Activated CD4-positive, alpha-beta memory T cell treated with anti-CD3 and anti-CD28 coated beads for 36 hours (primary cell): Measurements from ENCODE around the gene SKA1. TPM values are rescaled to one million over a fixed set of nuclear protein-coding genes. Genes with fewer than 3 reads are reported as not detected.

Experiments
- CTCF ChIA-PET: fragments of 350-600 bp; sonication (Branson Sonifier 250); formaldehyde crosslinking; loops from one replicate; lab custom pipeline; 2021; ENCODE audit warnings: antibody characterized with exemption, inconsistent platforms; lab: Charles Lee
- POLR2A ChIA-PET: fragments of 350-600 bp; sonication (Branson Sonifier 250); formaldehyde crosslinking; loops from one replicate; lab custom pipeline; 2021; ENCODE audit warnings: antibody characterized with exemption; lab: Charles Lee
- DNase-seq: peaks from one replicate; pipeline ENCODE4 v3.0.0-alpha.2; 2020
- H3K27ac Mint-ChIP-seq: one replicate; pipeline ENCODE4 v1.8.0; 2021; ENCODE audit warnings: mixed read lengths
- H3K27me3 Mint-ChIP-seq: one replicate; pipeline ENCODE4 v1.8.0; 2021; ENCODE audit warnings: mixed read lengths
- H3K36me3 Mint-ChIP-seq: one replicate; pipeline ENCODE4 v1.8.0; 2021; ENCODE audit warnings: mixed read lengths
- H3K4me1 Mint-ChIP-seq: one replicate; pipeline ENCODE4 v1.8.0; 2021; ENCODE audit warnings: low read depth, mixed read lengths
- H3K4me3 Mint-ChIP-seq: one replicate; pipeline ENCODE4 v1.8.0; 2021; ENCODE audit warnings: mild to moderate bottlenecking, mixed read lengths
- H3K9me3 Mint-ChIP-seq: one replicate; pipeline ENCODE4 v1.8.0; 2021; ENCODE audit warnings: mixed read lengths
- intact Hi-C: fragments of 100-400 bp; cut with micrococcal nuclease; formaldehyde crosslinking; loops from one replicate; pipeline ENCODE4 v1.15.1; 2023
- total RNA-seq, 2 experiments: library from RNA; stranded (reverse); gene quantifications; one replicate each; pipeline ENCODE4 v1.2.3, GENCODE V29; 2021

The SKA1 gene
- 10 to 100 TPM; 44.2 to 46.0 TPM for total RNA-seq

GRCh38 chr18:50374753-50375391 is at the start of gene SKA1:
Gene SKA1 (plus strand): TSS chr18:50375046. CDS start chr18:50375831, 785 bp downstream.
- peak; percentile 95 for DNase-seq
- Mint-ChIP-seq H3K9me3 (peaks cover 7% of the 10 kb centered on the region), H3K4me1 (no peaks in the 10 kb centered on the region), H3K27me3 (peaks cover 5% of the 10 kb centered on the region), H3K36me3 (peaks cover 14% of the 10 kb centered on the region), H3K27ac (peak within 1 kb of the TSS; percentile 77), H3K4me3 (peak within 1 kb of the TSS; percentile 87)
- CTCF ChIA-PET, result interaction anchor here (2.3 kb wide), 1 partner anchor 18 kb away, joined by 12 read pairs; no protein-coding TSS in a partner anchor
- intact Hi-C loops, result loop anchor here (1.0 to 10.0 kb wide), 7 partner anchors 18 to 560 kb away; partner anchors contain the start of genes ACAA2, CFAP53, CXXC1 and MBD1
- POLR2A ChIA-PET, result no interaction called here

- Mint-ChIP-seq H3K4me3 (no peak overlapping the region), H3K27ac (no peak overlapping the region), H3K4me1 (no peaks in the 10 kb centered on the region), H3K36me3 (no peaks in the 10 kb centered on the region), H3K27me3 (peaks cover 15% of the 10 kb centered on the region), H3K9me3 (peaks cover 2% of the 10 kb centered on the region)
- no peak for DNase-seq
- ChIA-PET CTCF (no interaction called here), POLR2A (no interaction called here)
- intact Hi-C loops, result no loop called here
These were observed 46.9 kb upstream of the SKA1 start for GRCh38 chr18:50327983-50328382.

- no peak overlapping the region for H3K4me3 Mint-ChIP-seq
- CTCF ChIA-PET, result no interaction called here
- peaks cover 2% of the 10 kb centered on the region for H3K9me3 Mint-ChIP-seq
- no peaks in the 10 kb centered on the region for H3K36me3 Mint-ChIP-seq
- no peaks in the 10 kb centered on the region for H3K4me1 Mint-ChIP-seq
- H3K27me3 Mint-ChIP-seq, result peaks cover 15% of the 10 kb centered on the region
- H3K27ac Mint-ChIP-seq, result no peak overlapping the region
- DNase-seq, result no peak
- POLR2A ChIA-PET, result no interaction called here
- intact Hi-C loops, result no loop called here
These were observed 44.7 kb upstream of the SKA1 start for GRCh38 chr18:50330176-50330575.

GRCh38 chr18:50331691-50332090 is 43.2 kb upstream of the SKA1 start:
- peaks cover 2% of the 10 kb centered on the region for H3K9me3 Mint-ChIP-seq
- intact Hi-C loops, result no loop called here
- POLR2A ChIA-PET, result no interaction called here
- no peak overlapping the region for H3K4me3 Mint-ChIP-seq
- H3K4me1 Mint-ChIP-seq, result no peaks in the 10 kb centered on the region
- peaks cover 13% of the 10 kb centered on the region for H3K27me3 Mint-ChIP-seq
- no peaks in the 10 kb centered on the region for H3K36me3 Mint-ChIP-seq
- no peak overlapping the region for H3K27ac Mint-ChIP-seq
- CTCF ChIA-PET, result interaction anchor here (0.9 to 3.5 kb wide), 3 partner anchors 11 to 25 kb away, joined by 3 to 14 read pairs (median 3); no protein-coding TSS in a partner anchor
- DNase-seq, result no peak

- ChIA-PET CTCF (no interaction called here), POLR2A (no interaction called here)
- Mint-ChIP-seq H3K4me3 (no peak overlapping the region), H3K27ac (no peak overlapping the region), H3K9me3 (peaks cover 2% of the 10 kb centered on the region), H3K4me1 (no peaks in the 10 kb centered on the region), H3K27me3 (peaks cover 10% of the 10 kb centered on the region), H3K36me3 (no peaks in the 10 kb centered on the region)
- intact Hi-C loops, result no loop called here
- DNase-seq, result no peak
These were observed 40.2 kb upstream of the SKA1 start for GRCh38 chr18:50334546-50335152.

GRCh38 chr18:50338122-50338521 is 36.7 kb upstream of the SKA1 start:
- CTCF ChIA-PET, result no interaction called here
- intact Hi-C loops, result no loop called here
- DNase-seq, result no peak
- Mint-ChIP-seq H3K36me3 (no peaks in the 10 kb centered on the region), H3K27me3 (no peaks in the 10 kb centered on the region), H3K4me3 (no peak overlapping the region), H3K27ac (no peak overlapping the region), H3K4me1 (no peaks in the 10 kb centered on the region), H3K9me3 (no peaks in the 10 kb centered on the region)
- POLR2A ChIA-PET, result no interaction called here

GRCh38 chr18:50338715-50339114 is 36.1 kb upstream of the SKA1 start:
- intact Hi-C loops, result no loop called here

GRCh38 chr18:50340078-50340477 is 34.8 kb upstream of the SKA1 start:
- H3K27ac Mint-ChIP-seq, result no peak overlapping the region
- H3K36me3 Mint-ChIP-seq, result no peaks in the 10 kb centered on the region
- intact Hi-C loops, result no loop called here
- H3K27me3 Mint-ChIP-seq, result no peaks in the 10 kb centered on the region
- DNase-seq, result peak; percentile 15
- ChIA-PET POLR2A (no interaction called here), CTCF (no interaction called here)
- H3K4me1 Mint-ChIP-seq, result no peaks in the 10 kb centered on the region
- no peaks in the 10 kb centered on the region for H3K9me3 Mint-ChIP-seq
- no peak overlapping the region for H3K4me3 Mint-ChIP-seq

More at GRCh38 chr18:50338715-50339114, 36.1 kb upstream of the SKA1 start:
- H3K9me3 Mint-ChIP-seq, result no peaks in the 10 kb centered on the region
- H3K4me3 Mint-ChIP-seq, result no peak overlapping the region
- ChIA-PET POLR2A (no interaction called here), CTCF (no interaction called here)
- H3K4me1 Mint-ChIP-seq, result no peaks in the 10 kb centered on the region
- H3K36me3 Mint-ChIP-seq, result no peaks in the 10 kb centered on the region
- no peak for DNase-seq
- no peak overlapping the region for H3K27ac Mint-ChIP-seq
- no peaks in the 10 kb centered on the region for H3K27me3 Mint-ChIP-seq

- ChIA-PET POLR2A (no interaction called here), CTCF (interaction anchor here (2.3 kb wide), 1 partner anchor 15 kb away, joined by 5 read pairs; no protein-coding TSS in a partner anchor)
- Mint-ChIP-seq H3K27ac (no peak overlapping the region), H3K36me3 (no peaks in the 10 kb centered on the region), H3K9me3 (no peaks in the 10 kb centered on the region), H3K27me3 (no peaks in the 10 kb centered on the region), H3K4me3 (no peak overlapping the region), H3K4me1 (no peaks in the 10 kb centered on the region)
- intact Hi-C loops, result no loop called here
- no peak for DNase-seq
These were observed 33.4 kb upstream of the SKA1 start for GRCh38 chr18:50341443-50341842.

- no peaks in the 10 kb centered on the region for H3K9me3 Mint-ChIP-seq
- no peaks in the 10 kb centered on the region for H3K36me3 Mint-ChIP-seq
- peaks cover 19% of the 10 kb centered on the region for H3K27me3 Mint-ChIP-seq
- H3K27ac Mint-ChIP-seq, result no peak overlapping the region
- no peak overlapping the region for H3K4me3 Mint-ChIP-seq
- intact Hi-C loops, result no loop called here
- ChIA-PET CTCF (interaction anchor here (0.6 kb wide), 1 partner anchor 287 kb away, joined by 3 read pairs; no protein-coding TSS in a partner anchor), POLR2A (no interaction called here)
- H3K4me1 Mint-ChIP-seq, result no peaks in the 10 kb centered on the region
- DNase-seq, result no peak
These were observed 24.1 kb upstream of the SKA1 start for GRCh38 chr18:50350699-50351098.

GRCh38 chr18:50356036-50356945 is 18.6 kb upstream of the SKA1 start:
- POLR2A ChIA-PET, result no interaction called here
- H3K27ac Mint-ChIP-seq, result no peak overlapping the region
- intact Hi-C loops, result loop anchor here (5.0 kb wide), 1 partner anchor 69 kb away; the partner anchor contains the start of gene CXXC1

GRCh38 chr18:50358844-50359243 is 16.0 kb upstream of the SKA1 start:
- POLR2A ChIA-PET, result no interaction called here
- H3K4me3 Mint-ChIP-seq, result no peak overlapping the region

More at GRCh38 chr18:50356036-50356945, 18.6 kb upstream of the SKA1 start:
- no peak for DNase-seq
- no peaks in the 10 kb centered on the region for H3K9me3 Mint-ChIP-seq
- CTCF ChIA-PET, result interaction anchor here (0.6 to 3.4 kb wide), 43 partner anchors 11 to 845 kb away, joined by 3 to 82 read pairs (median 4); partner anchors contain the start of genes CFAP53, MBD1, MYO5B and SKA1
- peaks cover 10% of the 10 kb centered on the region for H3K4me1 Mint-ChIP-seq
- no peaks in the 10 kb centered on the region for H3K36me3 Mint-ChIP-seq
- H3K27me3 Mint-ChIP-seq, result peaks cover 14% of the 10 kb centered on the region
- no peak overlapping the region for H3K4me3 Mint-ChIP-seq

More at GRCh38 chr18:50358844-50359243, 16.0 kb upstream of the SKA1 start:
- Mint-ChIP-seq H3K27me3 (peaks cover 3% of the 10 kb centered on the region), H3K4me1 (peaks cover 10% of the 10 kb centered on the region), H3K9me3 (no peaks in the 10 kb centered on the region), H3K27ac (no peak overlapping the region), H3K36me3 (no peaks in the 10 kb centered on the region)
- CTCF ChIA-PET, result no interaction called here
- DNase-seq, result no peak
- intact Hi-C loops, result loop anchor here (5.0 kb wide), 1 partner anchor 72 kb away; the partner anchor contains the start of gene CXXC1
